Stimulated activated CD4-positive, alpha-beta T cell treated with anti-CD3 and anti-CD28 coated beads, TNF-alpha, amount 100 ng/mL, for 1 hour (primary cell): Measurements from ENCODE around the gene MAGEB17.

ENCODE experiments used
- DNase-seq, 3 donors: peaks; one replicate each; pipeline ENCODE4 v3.0.0-alpha.2; 2020; ENCODE audit warnings: low read depth in 3 of 3, low spot score in 1 of 3

MAGEB17 gene

DNA sequence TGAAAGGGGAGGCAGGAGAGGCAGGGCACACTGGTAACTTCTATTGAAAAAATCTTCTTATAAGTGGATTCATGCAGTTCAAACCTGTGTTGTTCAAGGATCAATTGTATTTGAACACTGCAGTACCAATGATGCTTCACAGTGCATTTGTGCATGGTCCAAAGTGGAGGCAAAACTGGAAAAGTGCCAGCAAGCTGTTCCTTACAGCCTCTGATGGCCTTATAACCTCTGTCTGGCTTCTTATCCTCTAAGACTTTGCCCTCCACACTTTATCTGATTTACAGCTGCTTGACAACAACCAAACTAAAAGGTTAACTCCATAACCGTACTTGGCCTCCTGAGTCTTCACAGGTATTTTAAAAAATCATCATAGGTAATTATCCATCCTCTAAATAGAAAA lies 40.4 kb downstream of the MAGEB17 start:
- DNase-seq = no peak

DNA sequence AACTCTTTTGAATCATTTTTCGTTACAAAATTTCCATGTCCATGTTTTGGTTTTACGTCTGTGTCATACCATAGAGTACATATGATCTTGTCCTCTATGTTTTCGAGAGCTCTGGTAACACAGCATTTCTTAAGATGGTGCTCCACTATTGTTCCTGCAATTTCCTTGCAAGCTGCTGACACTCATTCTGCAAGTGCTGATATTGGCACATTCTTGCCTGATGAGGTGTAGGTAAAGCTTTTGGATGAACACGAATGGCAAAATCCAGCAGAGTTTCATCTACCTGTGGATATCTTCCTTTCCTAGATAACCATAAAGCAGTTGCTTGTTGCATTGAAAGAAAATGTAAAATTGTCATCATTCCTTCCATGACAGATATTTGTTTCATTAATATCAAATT lies 41.3 kb downstream of the MAGEB17 start:
- no peak for DNase-seq

DNA sequence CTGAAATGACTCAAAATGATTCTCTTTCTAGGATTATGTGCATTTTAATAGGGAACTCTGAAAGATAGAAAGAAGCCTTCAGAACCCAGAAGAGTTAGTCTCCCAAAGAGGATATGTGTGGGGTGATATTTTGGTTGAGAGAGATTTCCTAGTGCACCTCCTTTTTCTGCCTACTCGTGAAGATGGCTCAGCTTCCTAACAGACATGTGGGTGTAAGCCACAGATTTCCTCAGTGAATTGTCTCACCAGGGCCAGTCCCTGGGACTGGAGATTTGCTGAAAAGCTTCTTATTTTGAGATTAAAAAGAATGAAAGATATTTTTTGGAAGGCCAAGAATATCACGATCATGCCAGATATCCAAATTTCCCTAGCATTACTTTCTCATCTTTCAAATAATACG lies 42.8 kb downstream of the MAGEB17 start:
- DNase-seq = no peak

DNA sequence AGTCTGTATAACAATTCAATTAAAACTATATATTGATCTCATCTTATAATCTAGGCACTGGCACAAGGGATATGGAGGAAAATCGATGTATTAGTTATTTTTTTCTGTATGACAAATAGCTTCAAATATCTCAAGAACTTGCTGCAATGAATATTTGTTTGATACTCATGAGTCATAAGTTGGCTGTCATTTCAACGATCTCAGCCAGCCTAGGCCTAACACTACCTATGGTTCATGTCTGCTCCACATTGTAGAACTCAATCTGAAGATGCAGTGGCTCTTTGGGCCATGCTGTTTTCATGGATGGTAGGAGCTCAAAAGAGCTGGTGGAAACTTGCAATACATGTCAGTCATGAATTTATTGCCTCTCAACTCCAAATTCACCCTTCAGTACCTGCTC lies 44.7 kb downstream of the MAGEB17 start:
- DNase-seq = no peak

DNA sequence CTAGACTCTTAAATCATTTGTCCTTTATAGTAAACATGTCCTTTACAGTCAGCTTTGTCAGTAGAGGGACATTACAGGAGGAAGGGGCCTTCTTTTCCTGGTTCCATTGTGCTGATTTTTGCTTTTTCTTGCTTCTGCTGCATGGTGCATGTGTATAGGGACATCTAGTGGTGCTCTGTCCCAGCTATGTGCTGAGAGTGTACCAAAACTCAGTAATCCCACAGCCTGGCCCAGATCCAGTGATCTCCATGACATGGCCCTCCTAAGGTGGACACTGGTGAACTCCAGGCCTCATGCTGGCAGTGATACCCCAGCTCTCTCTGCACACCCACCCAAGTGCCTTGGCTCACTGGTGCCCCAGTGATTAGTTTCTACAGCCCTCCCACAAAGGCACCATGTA lies 45.2 kb downstream of the MAGEB17 start:
- DNase-seq = no peak

DNA sequence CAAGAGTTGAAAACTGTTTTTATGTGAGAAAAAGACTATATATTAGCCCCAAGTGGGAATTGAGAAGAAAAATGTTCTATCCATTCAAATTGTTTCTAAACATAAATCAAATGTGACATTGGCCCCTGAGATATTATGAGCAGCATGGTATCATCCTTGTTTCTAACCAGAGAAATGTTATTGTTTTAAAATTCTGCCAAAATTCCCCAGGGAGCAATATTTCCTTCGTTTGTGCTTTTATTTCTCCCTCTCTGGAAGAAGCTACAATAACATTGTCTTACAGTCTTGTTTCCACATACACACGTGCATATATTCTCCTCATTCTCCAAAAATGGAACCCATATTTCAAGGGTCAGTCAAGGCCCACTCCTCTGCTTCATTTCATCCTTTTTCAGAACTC lies 46.7 kb downstream of the MAGEB17 start:
- no peak for DNase-seq

DNA sequence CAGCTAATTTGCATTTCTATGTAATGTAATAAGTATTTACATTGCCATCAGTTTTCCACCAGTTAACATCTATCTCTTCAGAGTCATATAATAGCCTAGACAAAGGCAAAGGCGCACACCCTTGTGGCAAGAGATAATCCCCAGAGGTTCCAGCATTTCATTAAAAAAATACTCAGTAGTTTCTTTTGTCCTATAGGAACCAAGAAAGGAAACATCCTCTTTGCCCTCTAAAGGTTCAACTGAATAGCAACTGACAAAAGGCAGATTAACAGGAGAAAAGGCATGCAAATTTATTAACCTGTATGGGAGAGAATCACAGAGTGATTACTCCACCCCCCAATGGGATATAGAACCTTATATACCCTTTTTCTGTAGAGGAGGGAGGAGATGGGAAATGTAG lies 48.4 kb downstream of the MAGEB17 start:
- no peak for DNase-seq
